ENCODE measurements around the gene ELF2.

The ELF2 gene

GRCh38 chr4:139153411-139154133 is 23.4 kb downstream of the ELF2 start (continued):
- peak; percentile 31; the same call in 1 of the 2 replicates for TF ChIP-seq ZBTB20 (tag by site-specific recombination; IDR thresholded peaks at IDR 0.05)
- TF ChIP-seq ZSCAN30 (tag by site-specific recombination; IDR thresholded peaks at IDR 0.05) = no peak
- no peak for TF ChIP-seq ZNF223 (tag by site-specific recombination; IDR thresholded peaks at IDR 0.05)
- no peak for TF ChIP-seq KLF1 (tag by site-specific recombination; IDR thresholded peaks at IDR 0.05)
- TF ChIP-seq GLIS1 (tag by site-specific recombination; IDR thresholded peaks at IDR 0.05) = peak; percentile 32
- no peak for TF ChIP-seq SP3 (tag by site-specific recombination; IDR thresholded peaks at IDR 0.05)
- TF ChIP-seq ZNF571 (tag by site-specific recombination; IDR thresholded peaks at IDR 0.05) = no peak
- no peak for TF ChIP-seq ZBTB48 (tag by site-specific recombination; IDR thresholded peaks at IDR 0.05)
- no peak for TF ChIP-seq YY2 (tag by site-specific recombination; IDR thresholded peaks at IDR 0.05)
- TF ChIP-seq ZNF518A (tag by site-specific recombination; conservative IDR thresholded peaks at IDR 0.05; ENCODE audit: low read depth) = no peak
- TF ChIP-seq ZNF555 (tag by site-specific recombination; conservative IDR thresholded peaks at IDR 0.05) = no peak
- TF ChIP-seq ZNF280C (tag by site-specific recombination; IDR thresholded peaks at IDR 0.05) = no peak
- no peak for TF ChIP-seq ZNF280D (tag by site-specific recombination; IDR thresholded peaks at IDR 0.05)
- TF ChIP-seq KLF8 (tag by site-specific recombination; IDR thresholded peaks at IDR 0.05) = no peak
- peak; percentile 13; the same call in 1 of the 2 replicates for TF ChIP-seq ZNF398 (tag by site-specific recombination; IDR thresholded peaks at IDR 0.05)
- no peak for TF ChIP-seq ZBTB6 (tag by site-specific recombination; IDR thresholded peaks at IDR 0.05)
- TF ChIP-seq SALL2 (tag by site-specific recombination; IDR thresholded peaks at IDR 0.05; ENCODE audit: borderline replicate concordance) = no peak
- TF ChIP-seq ZNF157 (tag by site-specific recombination; IDR thresholded peaks at IDR 0.05) = no peak
- TF ChIP-seq ZNF274 (IDR thresholded peaks at IDR 0.05; ENCODE audit: low read length) = no peak
- no peak for TF ChIP-seq ZNF274 (tag by site-specific recombination; IDR thresholded peaks at IDR 0.05; ENCODE audit: borderline replicate concordance)
- TF ChIP-seq BCL6B (tag by site-specific recombination; IDR thresholded peaks at IDR 0.05) = no peak
- TF ChIP-seq KLF10 (tag by site-specific recombination; IDR thresholded peaks at IDR 0.05) = no peak
- TF ChIP-seq SCRT1 (tag by site-specific recombination; IDR thresholded peaks at IDR 0.05; ENCODE audit: borderline replicate concordance) = peak; percentile 70; the same call in 1 of the 2 replicates
- TF ChIP-seq ZNF514 (tag by site-specific recombination; IDR thresholded peaks at IDR 0.05) = no peak
- TF ChIP-seq ZNF10 (tag by site-specific recombination; IDR thresholded peaks at IDR 0.05) = no peak
